Cardiac fibroblast (primary cell): ENCODE data around the gene CDH23.

Experiments
- DNase-seq, 2 donors: peaks; one replicate each; pipeline versions ENCODE4 v3.0.0 to v3.0.0-alpha.2; 2010; ENCODE audit warnings: low read depth in 2 of 2
- H3K4me3 ChIP-seq, 2 donors: replicated peaks in 1 of 2; 1 replicate in 1 of 2; 2 replicates in 1 of 2; pipeline ENCODE4 v1.5.1; 2011; ENCODE audit warnings: low read depth in 2 of 2, low read length in 2 of 2, mild to moderate bottlenecking in 2 of 2, moderate library complexity in 1 of 2
- CTCF ChIP-seq: IDR thresholded peaks from one replicate; pipeline ENCODE4 v1.5.1; 2011; ENCODE audit warnings: low read depth, mild to moderate bottlenecking, low read length, inconsistent platforms

The CDH23 gene

GRCh38 chr10:71582506-71583475 is 186.1 kb downstream of the CDH23 start:
- no peak for TF ChIP-seq CTCF
- no peak for DNase-seq
- H3K4me3 ChIP-seq = no peak overlapping the region

GRCh38 chr10:71584461-71584860 is 187.7 kb downstream of the CDH23 start:
- peak in 1 of 2 donors; percentile 43 for DNase-seq
- TF ChIP-seq CTCF = no peak
- H3K4me3 ChIP-seq = no peak overlapping the region

GRCh38 chr10:71584902-71585563 is 188.3 kb downstream of the CDH23 start:
- H3K4me3 ChIP-seq = no peak overlapping the region
- DNase-seq = peak in 1 of 2 donors; percentile 53
- TF ChIP-seq CTCF = no peak

- TF ChIP-seq CTCF = no peak
- no peak for DNase-seq
- no peak overlapping the region for H3K4me3 ChIP-seq
These were observed 189.0 kb downstream of the CDH23 start for GRCh38 chr10:71585564-71586290.

GRCh38 chr10:71587941-71588573 is 191.3 kb downstream of the CDH23 start:
- DNase-seq = no peak
- no peak for TF ChIP-seq CTCF
- H3K4me3 ChIP-seq = no peak overlapping the region

GRCh38 chr10:71588685-71589084 is 192.0 kb downstream of the CDH23 start:
- DNase-seq = no peak
- no peak overlapping the region for H3K4me3 ChIP-seq
- no peak for TF ChIP-seq CTCF
